Dermis microvascular lymphatic vessel endothelial cell (primary cell): ENCODE measurements around the gene RFTN2. TPM values are rescaled to one million over a fixed set of nuclear protein-coding genes. Genes with fewer than 3 reads are reported as not detected.
A peak's percentile ranks its signal among the peaks of the same experiment; 100 is the strongest.
"Not testable (repeated sequence)": the region's sequence is repeated elsewhere in the genome, so short reads cannot be mapped to it uniquely, and the experiment has no call there.

Experiments used
- DNase-seq, 2 donors: peaks; one replicate each; pipeline versions ENCODE4 v3.0.0 to v3.0.0-alpha.2; 2010; ENCODE audit warnings: low read depth in 2 of 2
- total RNA-seq: library from RNA; depleted of rRNA; stranded (reverse); fragments of >200 nt; gene quantifications from 2 replicates; pipeline ENCODE4 v1.2.1, GENCODE V29; 2014

RFTN2 gene
- total RNA-seq, 1 donor from 2014 or later: 9.8 TPM

- DNase-seq: no peak
These were observed 69.2 kb downstream of the RFTN2 start for GRCh38 chr2:197606180-197606579.

- DNase-seq: no peak
These were observed 71.1 kb downstream of the RFTN2 start for GRCh38 chr2:197604117-197604860.

GRCh38 chr2:197601726-197602125 lies 73.7 kb downstream of the RFTN2 start:
- no peak for DNase-seq

- DNase-seq: no peak
These were observed 75.1 kb downstream of the RFTN2 start for GRCh38 chr2:197600306-197600705.

- DNase-seq: peak; percentile 36 to 41
These were observed 76.0 kb downstream of the RFTN2 start for GRCh38 chr2:197599285-197599965.

- DNase-seq: no peak
These were observed 76.9 kb downstream of the RFTN2 start for GRCh38 chr2:197598450-197598849.

DNA sequence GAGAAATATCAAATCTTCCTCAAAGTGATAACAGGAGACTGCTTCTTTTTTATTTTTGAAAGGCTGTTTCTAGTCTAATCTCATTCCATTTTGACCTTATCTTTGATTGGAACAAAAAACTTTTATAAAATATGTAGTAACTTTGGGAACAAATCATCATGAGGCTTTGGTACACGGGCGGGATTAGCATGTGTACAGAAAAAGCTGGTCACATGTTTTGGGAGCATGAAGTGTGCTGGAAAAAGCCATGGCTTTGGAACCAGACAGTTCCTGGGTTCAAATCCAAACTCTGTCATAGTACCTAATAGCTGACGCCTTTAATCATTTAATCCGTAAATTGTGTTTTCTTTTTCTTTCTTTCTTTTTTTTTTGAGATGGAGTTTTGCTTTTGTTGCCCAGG lies 78.2 kb downstream of the RFTN2 start:
- DNase-seq: no peak

GRCh38 chr2:197596766-197597165 lies 78.6 kb downstream of the RFTN2 start:
- no peak for DNase-seq

GRCh38 chr2:197591339-197592072 lies 83.9 kb downstream of the RFTN2 start:
- DNase-seq: no peak

DNA sequence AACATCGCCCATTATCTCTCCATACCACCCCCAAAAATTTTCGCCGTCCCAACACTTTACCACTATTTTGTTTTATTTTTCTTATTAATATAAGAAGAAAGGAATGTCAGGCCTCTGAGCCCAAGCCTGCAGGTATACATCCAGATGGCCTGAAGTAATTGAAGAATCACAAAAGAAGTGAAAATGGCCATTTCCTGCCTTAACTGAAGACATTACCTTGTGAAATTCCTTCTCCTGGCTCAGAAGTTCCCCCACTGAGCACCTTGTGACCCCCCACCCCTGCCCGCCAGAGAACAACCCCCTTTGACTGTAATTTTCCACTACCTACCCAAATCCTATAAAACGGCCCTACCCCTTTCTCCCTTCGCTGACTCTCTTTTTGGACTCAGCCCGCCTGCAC lies 88.1 kb downstream of the RFTN2 start:
- not testable (repeated sequence) for DNase-seq

DNA sequence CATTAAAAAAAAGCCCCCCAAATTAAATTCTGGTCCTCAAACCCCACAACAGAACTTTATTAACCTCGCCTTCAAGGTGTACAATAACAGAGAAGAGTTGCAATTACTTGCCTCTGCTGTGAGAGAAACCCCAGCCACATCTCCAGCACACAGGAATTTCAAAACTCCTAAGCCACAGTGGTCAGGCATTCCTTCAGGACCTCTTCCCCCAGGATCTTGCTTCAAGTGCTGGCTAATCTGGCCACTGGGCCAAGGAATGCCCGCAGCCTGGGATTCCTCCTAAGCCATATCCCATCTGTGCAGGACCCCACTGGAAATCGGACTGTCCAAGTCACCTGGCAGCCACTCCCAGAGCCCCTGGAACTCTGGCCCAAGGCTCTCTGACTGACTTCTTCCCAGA lies 95.2 kb downstream of the RFTN2 start:
- DNase-seq: not testable (repeated sequence)

DNA sequence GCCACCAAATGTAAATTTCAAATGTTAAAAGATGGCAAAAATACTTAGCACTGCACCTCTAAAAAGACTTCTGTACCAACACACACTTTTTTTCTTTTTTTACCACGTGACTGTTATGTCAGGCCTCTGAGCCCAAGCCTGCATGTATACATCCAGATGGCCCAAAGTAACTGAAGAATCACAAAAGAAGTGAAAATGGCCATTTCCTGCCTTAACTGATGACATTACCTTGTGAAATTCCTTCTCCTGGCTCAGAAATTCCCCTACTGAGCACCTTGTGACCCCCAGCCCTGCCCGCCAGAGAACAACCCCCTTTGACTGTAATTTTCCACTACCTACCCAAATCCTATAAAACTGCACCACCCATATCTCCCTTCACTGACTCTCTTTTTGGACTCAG lies 97.1 kb downstream of the RFTN2 start:
- DNase-seq: not testable (repeated sequence)

- DNase-seq: no peak
These were observed 97.9 kb downstream of the RFTN2 start for GRCh38 chr2:197577446-197577845.

DNA sequence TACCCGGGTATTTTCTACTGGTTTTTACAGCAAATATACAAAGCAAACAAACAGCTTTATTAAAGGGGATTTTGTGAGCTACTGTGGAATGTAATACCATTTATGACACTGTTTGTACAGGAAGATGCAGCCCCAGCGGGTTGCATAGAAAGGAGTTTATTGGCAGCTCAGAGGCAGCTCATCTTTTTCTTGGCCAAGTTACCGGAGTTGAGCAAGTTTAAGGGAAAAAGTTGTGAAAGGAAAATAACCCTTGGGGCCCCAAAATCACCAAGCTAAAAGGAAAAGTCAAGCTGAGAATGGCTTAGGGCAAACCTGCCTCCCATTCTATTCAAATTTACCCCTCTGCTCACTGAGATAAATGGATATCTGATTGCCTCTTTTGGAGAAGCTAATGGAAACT lies 98.8 kb downstream of the RFTN2 start:
- peak; percentile 59 to 76 for DNase-seq

- DNase-seq: no peak
These were observed 99.4 kb downstream of the RFTN2 start for GRCh38 chr2:197575987-197576386.

DNA sequence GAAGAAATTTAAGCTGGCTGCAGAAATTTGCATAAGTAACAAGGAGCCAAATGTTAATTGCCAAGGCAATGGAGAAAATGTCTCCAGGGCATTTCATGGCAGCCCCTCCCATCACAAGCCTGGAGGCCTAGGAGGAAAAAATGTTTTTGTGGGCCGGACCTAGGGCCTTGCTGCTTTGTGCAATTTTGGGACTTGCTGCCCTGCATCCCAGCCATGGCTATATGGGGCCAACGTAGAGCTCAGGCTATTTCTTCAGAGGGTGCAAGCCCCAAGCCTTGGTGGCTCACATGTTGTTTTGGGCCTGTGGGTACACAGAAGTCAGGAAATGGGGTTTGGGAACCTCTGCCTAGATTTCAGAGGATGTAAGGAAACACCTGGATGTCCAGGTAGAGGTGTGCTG lies 101.8 kb downstream of the RFTN2 start:
- DNase-seq: no peak

DNA sequence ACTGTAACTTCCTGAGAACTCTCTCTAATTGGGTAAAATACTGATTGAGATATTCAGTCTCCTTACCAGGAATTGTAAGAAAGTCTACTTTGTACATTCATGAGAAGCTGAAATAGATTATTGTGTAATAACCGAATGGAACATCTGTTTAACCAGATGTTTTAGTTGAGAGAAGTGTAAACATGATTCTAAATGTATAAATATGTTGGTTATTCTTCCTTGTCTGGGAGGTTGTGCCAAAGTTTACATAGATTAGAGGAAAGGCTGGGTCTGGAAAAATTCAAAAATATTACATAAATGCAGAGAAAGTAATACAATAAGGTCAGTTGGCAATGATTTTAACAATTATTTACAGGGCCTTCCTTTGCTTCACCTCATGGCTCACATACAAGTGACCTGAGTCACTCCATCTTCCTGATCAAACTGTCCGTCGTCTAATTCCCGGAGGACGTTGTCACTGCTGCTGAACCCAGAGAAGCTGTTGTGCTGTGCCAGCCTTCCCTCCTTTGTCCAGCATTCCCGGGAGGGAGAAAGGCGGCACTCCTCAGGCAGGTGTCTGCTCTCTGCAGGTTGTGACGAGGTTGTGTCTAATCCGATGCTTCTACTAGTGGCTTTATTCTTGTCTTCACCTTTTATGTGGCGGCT lies 103.6 kb downstream of the RFTN2 start:
- peak in 1 of 2 donors; percentile 44 for DNase-seq

DNA sequence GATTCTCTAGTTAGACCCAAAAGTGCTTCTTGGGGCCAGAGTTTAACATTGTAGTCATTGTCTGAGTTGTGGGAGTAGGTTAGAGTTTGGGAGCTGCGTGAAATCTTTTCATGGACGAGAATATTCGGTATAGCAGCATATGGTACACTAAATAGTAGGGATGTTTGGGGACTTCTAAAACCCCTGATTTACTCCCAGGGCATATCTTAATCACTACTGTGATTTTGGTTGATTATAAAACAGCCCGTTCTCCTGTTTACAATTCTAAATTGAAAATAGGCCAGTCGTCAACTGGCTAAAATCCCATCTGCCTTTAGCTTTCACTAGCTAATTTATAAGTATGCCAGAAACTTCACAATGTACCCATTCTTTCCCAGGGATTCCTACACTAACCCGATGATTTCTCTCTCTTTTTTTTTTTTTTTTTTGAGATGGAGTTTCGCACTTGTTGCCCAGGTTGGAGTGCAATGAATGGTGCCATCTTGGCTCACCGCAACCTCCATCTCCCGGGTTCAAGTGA lies 115.2 kb downstream of the RFTN2 start:
- no peak for DNase-seq

GRCh38 chr2:197559681-197560080 lies 115.7 kb downstream of the RFTN2 start:
- DNase-seq: no peak

- no peak for DNase-seq
These were observed 117.0 kb downstream of the RFTN2 start for GRCh38 chr2:197558393-197558792.

GRCh38 chr2:197556456-197556855 lies 118.9 kb downstream of the RFTN2 start:
- peak in 1 of 2 donors; percentile 74 for DNase-seq

- DNase-seq: no peak
These were observed 119.9 kb downstream of the RFTN2 start for GRCh38 chr2:197555467-197555866.
